ENCODE measurements around the gene NELL1.

Gene NELL1

DNA sequence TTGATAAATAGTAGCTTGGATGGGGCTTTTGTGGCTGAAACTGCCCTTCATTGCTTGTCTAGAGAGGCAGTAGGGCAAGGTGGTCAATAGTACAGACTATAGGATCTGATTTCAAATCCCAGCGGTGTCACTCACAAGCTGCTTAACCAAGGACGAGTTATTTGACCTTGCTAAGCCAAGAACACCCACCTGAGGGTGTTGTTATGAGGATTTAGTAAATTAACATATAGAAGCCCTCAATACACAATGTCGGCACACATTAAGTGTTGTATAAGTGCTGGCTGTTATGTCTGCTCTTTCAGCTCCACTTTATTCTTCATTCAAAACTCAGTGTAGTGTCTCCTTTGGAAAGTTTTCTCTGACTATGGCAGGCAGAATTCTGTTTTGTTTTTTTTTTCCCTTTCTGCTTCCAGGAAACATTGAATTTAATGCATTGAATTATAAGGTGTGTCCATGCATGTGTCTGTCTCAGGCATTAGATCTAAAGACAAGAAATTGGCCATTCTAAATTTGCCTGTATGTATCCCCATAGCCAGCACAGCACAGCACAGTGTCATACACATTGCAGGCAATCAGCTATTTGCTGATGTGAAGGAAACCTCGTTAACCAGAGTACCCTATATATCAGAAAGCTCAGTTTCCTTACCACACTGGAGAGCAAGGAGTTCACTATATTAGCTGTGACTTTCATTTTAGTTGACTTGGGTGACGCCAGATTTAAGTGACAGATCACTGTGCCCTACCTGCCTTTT, 212.1 kb downstream of the NELL1 start:
- DNase-seq: no peak

DNA sequence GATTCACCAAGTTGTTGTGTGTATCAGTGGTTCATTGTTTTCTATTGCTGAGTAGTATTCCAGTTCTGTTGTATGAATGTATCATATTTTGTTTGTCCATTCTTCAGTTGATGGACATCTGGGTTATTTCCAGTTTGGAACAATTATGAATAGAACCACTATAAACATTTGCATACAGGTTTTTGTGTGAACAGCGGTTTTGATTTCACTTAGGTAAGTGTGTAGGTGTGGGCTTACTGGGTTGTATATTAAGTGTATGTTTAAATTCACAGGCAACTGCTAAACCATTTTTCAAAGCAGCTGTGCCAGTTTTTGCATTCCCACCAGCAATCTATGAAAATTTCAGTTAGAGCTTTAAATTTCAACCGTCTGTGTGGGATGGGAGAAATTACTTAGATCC, 217.8 kb downstream of the NELL1 start:
- no peak for DNase-seq

DNA sequence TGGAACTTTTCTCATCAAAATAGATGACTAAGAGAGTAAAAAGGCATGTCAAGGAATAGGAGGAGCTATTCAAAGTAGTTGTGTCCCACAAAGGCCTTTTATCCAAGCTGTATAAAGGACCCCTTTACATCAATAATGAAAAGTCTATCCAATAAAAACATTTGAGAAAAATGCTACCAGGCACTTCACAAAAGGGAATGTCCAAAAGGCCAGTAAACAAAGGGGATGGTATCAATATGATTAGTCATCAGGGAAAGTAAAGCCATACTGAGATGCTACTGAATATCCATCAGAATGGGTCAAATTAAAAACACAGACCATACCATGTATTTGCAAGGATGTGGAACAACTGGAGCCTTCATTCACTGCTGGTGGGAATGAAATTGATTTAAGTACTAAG, 224.9 kb downstream of the NELL1 start:
- DNase-seq: no peak

DNA sequence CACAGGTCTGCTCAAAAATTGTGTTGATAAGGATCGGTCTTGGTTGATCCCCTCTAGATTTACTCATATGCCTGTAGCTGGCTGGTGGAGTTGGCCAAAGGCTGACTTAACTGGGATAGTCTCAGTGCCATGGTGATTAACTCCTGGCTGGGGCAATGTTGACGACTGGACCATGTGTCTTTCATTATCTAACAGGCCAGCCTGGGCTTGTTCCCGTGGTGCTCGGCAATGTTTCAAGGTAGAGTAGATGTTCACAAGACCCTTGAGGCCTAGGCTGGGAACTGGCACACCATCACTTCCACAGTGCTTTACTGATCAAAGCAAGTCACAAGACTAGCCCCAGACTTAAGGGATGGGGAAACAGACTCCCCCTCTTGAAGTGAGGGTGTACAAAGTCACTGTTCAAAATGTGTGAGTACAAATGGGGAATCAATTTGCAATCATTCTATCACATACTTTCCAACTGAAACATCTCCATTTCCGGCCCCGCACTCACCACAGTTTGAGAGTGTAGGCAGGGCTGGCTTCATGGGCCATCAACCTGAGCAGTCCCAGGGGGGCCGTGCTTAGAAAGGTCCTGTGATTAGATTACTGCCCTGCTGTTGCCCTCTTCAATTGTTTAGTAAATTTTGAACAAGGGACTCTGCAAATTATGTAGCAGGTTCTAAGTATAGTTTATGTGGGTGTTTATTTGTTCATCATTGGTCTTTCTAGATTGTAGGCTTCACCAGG, 240.8 kb downstream of the NELL1 start:
- no peak for DNase-seq

DNA sequence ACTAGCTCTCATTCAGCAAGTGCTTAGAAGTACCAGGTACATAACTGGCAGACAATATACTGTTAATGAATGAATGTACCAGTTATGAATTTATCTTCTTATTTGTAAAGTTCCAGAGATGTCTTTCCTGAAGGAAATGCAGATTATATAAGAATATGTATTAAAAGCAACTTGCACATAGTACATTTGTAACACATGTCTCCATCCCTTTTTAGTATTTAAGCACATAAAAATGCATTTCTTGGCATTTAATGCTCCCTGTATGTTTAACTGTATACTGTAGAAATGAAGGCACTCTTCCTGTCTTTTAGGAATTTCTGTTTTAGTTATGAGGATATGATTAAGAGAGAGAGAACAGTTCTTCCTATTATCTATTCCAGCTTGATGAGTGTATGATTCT, 241.3 kb downstream of the NELL1 start:
- no peak for DNase-seq

DNA sequence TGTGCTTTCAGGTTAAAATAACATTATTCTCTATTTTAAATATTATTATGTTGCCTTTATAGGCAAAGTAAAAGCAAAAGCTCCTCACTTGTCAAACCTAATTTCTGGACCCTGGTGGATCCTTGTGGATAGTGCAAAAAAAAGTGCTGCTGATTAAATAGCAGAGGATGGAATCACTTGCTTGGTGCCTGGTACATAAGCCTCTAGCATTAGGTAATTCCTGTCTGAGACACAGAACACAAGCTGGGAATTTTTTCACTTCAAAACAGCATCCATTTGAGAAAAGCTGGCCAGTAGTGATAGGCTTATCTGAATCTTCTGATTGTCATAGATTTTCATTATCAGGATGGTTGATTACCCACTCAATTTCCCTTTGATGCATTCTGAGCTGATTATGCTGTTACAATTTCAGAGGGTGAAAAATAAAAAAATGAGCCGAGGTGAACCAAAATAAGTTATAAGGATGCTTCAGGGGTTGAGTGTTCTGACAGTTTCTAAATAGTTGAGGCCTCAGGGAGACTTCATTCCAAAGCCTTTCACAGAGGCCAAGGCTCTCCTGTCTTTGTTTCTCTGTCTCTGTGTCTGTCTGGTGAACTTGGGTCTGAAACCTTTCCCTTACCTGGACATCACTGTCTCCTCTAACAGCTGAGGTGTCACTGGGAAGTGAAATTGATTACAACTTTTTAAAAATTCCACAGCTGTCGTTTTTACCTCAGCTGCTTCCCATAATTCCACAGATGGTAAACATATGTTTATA, 242.9 kb downstream of the NELL1 start:
- DNase-seq: no peak

DNA sequence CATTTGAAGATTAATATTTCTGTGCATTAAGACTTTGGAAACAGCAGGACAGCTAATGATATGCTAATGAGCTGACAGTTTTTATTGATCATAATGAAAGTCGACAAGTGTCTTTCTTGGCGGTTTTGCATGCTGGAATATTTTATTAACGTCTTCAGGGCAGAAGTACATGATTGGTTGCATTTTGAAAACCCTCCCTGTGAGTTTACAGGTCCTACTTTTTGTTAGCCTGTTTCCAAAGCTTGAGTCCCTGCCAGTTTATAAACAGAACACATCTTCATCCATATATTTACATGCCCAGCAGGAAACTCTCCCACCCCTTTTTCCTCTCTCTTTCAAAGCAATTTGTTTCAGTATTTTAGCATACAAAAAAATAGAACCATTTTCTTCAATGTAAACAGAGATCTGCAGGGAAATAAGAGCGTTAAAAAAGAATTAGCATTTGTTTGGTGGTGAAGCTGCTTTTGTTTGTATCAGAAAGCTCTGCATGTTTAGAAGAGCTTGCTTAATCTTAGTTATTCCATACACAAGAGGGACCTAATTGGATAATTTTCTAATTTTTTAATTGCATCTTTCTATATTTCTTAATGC, 243.6 kb downstream of the NELL1 start:
- DNase-seq: no peak

DNA sequence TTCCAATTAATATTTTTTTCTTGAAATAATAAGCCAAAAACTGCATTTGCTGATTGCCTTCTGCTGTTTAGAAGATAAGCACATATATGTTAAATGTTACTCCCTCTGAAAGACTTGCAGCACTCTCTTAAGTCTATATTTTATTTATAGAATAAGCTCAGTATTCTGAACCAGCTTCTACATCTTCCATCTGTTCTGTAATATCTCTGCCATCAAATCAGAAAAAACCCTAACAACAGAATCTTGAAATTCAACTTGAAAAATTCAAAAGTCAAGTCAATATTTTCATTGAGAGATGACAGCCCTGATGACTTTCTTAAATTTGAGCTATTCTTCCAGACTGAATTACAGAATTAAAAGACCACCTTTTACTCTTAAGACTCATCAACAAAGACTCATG, 247.9 kb downstream of the NELL1 start:
- no peak for DNase-seq

DNA sequence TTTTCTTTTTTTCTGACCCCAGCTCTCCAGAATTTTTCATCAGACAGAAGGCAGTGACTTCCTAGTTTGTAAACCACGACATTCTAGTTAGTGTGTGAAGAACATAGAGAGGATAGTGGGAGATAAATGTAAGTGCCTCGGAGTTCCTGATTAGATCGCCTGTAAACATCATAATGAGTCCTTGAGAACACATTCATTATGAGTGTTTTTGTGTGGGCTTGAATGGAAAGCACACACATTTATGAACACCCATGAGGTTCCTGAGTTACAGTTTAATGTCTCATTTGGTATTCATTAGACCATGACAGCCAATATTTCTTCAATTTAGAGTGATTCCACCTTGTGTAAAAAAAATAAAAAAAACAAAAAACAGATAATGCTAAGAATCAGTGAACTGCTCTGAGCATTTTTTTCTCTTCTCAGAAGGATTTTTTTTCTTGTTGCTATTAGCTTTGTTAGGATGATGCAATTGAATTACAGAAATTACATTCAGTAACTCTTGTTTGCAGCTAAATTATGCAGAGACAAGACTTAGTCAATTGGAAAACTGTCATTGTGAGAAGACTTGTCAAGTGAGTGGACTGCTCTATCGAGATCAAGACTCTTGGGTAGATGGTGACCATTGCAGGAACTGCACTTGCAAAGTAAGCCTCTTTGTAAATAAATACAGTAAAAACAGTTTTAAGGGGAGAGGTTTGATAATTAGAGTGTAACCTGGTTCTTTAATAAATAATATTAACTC, 257.6 kb downstream of the NELL1 start:
- peak; percentile 78 for DNase-seq

DNA sequence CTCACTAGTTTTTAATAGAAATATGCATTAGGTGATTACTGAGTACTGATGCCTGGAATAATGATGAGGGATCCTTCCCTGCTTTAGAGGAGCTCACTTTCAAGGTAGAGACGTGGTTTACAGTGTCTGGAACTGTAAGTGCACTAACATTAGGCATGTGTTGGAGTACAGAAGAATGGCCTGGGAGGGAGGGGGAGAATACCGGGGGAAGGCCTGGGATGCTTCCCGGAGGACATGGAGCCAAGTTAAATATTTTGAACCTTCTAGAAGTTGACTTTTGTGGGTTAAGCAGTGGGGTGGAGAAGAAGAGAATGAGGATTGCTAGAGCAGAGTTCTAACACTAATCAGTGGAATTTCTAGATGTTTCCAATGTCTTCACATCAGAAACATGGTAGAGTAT, 261.6 kb downstream of the NELL1 start:
- no peak for DNase-seq

DNA sequence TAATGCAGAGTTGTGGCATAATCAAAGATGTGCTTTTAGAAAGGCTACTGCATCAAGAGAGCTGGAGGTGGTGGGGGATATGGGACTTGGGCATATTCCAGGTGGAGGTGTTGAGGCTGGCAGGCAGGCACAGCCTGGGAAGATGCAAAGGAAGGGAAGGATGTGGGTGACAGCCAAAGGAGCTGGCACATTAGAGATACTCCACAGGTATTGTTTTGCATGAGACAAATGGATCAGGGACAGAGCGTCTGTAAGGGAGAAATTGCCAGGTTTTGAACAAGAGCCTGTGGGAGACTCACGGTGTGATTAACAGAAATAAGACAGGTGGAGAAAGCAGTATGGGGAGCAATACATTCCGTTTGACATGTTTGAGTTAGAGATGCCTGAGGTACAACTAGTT, 263.7 kb downstream of the NELL1 start:
- no peak for DNase-seq

DNA sequence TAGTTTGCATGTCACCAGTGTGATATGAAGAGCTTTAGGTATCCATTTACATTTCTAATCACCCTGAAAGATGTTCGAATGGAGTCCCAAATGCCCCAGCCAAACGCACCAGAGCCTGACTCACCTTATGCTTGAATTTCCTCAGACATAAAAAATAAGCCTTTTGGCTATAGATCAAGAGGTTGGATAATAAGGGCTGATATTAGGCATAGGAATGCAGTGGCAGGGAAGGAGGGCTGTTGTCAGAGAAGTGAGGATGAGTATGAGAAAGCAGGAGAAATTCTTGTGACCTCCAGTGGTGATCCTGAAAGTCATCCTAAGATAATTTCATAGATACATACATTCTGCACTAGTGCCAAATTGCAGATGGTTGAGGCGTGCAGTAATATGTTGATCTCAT, 264.6 kb downstream of the NELL1 start:
- DNase-seq: no peak

DNA sequence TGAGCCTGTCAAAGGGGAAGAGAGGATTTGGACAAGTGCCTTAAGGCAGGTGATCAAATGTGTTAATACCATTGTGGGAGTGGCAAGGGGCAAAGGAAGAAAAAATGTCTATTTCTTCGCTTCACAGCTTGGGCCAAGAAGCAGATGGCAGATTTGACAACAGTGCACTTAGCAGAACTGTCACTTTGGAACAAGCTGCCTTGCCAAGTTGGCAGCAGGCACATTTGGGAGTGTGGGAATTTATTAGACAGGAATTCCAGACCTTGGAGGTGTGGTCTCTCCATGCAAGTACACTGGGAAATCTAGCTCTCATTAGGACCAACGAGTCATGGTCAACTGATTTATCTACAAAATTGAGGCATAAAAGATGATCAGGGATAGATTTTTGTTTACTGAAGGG, 265.1 kb downstream of the NELL1 start:
- DNase-seq: no peak

DNA sequence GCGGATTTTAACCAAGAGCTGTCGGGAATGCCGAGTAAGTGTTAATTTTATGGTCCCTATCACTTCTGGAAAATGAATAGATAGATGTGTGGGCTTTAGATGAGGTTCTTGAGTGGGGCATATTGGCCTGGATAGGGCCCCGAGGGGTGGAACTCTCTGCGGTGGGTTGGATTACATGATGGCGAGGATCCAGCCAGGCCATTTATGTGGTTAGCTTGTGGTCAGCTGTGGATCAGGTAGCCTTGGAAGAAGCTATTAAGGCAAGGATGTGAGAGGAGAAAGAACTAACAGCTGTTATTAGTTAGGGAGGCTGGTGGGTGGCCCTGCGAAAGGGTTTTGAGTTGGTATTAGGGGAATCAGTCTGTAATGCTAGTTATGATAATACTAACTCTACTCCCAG, 268.4 kb downstream of the NELL1 start:
- DNase-seq: no peak

DNA sequence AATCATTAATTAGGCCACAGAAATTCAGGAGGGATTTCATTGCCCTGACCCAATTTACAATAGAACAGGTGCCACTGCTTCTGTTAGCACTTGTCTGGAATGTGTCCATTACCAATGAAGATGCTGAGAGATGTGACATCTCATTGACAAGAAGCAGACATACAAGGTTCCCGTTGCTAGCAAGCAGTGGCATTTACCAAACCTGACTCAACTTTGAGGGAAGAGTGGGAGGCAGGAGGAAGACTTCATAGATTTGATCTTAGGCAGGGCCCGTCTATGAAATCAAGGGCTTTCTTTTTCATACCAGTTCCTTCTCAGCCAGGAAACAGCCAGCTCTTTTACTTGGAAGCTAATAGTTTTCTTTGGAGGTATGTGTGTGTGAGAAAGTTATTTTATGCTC, 280.2 kb downstream of the NELL1 start:
- DNase-seq: no peak

DNA sequence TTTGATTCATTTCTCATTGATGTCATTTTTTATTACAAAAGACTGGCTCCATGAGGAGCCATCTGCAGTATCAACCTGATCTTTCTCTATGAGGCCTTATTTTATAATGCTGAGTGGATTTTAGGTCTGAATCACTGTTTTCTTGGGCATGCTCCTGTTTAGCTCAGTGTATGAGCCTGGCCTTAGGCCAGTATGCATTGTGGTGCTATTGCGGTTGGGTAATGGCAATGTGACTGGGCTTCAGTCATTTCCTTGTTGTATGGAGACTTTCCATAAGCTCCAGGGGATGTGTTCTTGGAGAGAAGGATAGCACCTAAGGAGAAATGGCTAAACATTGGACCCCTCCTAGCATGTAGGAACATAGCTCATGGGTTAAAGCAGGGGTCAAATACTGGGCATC, 293.2 kb downstream of the NELL1 start:
- no peak for DNase-seq

DNA sequence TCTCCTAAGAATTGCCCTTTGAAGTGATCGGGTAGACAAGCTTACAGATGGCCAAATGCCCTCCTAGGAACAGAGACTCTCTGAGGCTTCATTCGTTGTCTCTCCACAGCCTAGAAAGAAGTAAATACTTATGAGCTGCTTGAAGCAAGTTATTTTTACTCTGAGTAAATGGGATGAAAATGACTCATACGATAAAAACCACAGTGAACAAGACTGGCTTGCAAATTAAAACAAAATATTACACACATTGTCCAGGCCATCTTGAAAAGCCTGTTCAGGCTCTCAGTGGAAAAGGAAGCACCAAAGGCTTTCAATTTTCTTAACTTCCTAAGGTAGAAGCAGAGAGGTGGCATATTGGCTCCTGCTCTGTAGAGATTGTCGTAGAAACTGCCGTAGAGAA, 294.2 kb downstream of the NELL1 start:
- DNase-seq: no peak

DNA sequence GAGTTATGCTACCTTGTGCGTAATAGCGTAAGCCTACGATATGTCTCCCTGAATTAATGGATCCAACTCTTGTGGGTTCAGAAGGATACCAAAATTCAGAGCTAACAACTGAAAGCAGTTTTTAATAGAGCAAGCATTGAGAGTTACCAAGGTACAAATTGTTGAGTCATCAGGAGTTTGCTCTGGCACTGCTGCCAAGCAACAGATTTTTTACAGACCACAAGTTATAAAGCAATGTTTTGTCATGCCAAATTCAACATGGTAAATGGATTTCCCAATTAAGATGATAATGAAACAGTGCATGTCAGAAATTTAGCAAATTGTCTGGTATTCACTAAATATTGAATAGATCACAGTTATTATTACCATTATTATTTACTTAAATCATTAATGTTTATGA, 295.6 kb downstream of the NELL1 start:
- DNase-seq: no peak

DNA sequence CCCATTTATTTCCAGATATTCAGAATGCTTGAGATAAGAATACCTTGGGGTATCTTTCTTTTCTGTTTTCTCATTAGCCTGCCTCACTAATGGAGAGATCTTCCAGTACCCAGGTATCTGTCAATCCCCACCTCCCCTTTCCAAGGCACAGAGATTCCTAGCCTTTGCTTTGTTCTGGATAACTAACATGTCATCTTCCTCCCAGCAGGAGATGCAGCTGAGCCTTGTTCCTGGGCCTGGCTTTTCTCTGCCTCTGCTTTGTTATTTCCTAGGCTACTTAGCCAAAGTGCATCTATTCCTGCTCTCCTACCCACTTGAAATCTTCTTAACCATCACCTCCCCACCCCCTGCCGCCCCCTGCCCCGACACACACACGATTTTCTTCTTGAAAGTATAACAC, 297.1 kb downstream of the NELL1 start:
- DNase-seq: no peak

DNA sequence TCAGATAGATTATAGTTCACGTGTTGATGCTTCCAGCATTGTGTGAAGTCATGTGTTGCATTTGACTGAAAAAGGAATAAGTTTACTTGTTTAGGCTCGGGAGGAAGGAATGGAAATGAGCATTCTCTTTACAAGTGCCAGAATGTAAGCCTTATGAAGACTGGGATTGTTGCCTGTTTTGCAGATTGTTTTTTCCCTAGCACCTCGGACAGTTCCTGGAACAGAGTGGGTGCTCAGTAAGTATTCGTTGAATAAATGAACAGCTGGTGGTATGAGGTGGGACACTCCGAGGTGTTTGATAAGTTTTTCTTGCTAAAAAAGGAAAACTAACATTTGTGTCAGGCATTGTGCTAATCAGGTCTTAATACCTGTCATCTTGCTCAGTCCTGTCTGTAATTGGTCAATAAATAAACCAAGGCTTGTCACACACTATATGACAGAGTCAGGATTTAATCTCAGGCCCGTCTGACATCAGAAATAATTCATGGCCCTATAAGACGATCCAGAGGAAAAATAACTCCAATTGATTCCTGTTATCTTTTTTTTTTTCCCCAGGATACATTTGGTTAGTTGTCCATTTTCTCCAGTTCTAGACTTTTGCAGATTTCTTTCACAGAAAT, 304.7 kb downstream of the NELL1 start:
- no peak for DNase-seq

DNA sequence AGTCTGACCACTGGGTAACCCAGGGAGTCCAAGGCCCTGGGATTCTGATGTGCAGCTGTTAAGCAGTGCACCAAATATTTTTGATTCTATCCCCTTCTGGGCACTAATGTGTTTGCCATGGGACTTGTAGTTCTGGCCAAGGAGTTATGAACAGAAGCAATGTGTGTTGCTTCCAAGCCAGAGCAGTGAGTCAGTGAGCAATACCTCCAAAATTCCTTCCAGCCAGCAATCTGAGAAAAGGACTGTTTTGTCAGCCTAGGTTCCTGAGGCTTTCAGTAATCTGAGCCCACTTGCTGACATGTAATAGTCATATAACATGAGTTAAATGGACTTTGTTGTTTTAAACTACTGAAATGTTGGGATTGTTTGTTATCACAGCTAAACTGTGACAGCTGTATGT, 311.4 kb downstream of the NELL1 start:
- DNase-seq: no peak

DNA sequence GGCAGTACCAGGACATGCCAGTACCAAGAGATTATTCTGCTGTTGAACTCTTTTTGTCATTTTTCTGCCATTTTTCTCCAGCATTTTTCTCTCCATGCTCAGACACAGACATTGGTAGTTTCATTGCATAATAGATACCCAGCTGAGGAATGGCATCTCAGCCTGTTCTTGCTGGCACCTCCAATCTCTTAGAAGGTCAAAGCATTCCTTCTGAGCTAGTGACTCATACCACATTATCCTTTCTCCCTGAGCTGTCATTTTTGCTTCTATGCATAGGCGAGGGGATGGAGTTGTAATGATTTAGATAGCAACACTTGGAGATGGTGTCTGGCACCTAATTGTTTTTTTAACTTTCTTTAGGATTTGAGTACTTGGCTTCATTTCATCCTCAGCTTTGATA, 321.1 kb downstream of the NELL1 start:
- no peak for DNase-seq

DNA sequence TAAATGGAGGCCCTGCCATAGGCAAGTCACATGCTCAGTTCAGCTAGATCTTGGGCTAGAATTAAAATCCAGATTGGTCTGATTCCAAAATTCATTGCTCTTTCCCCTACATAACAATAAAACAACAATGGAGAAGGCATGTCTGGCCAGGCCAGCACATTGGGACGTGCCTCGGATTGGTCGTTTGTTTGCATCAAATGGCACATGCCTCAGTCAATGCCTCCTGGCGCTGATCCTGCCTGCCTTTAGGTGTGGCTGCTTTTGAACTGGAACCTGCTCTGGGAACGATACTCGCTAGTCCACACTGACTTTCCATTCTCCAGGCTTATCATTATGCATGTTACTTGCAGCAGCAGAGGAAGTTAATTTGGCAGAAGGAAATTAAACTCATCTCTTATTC, 322.1 kb downstream of the NELL1 start:
- no peak for DNase-seq

Data from NCI-H1105 (cell line).